Erythroblast (primary cell): Measurements from ENCODE around the gene XRCC4.

Source experiments
- GATA1 ChIP-seq: IDR thresholded peaks from 2 replicates; pipeline ENCODE4 v1.6.1; 2011; ENCODE audit warnings: low read depth, mild to moderate bottlenecking, control low read depth, low read length, moderate library complexity
- POLR2A ChIP-seq: IDR thresholded peaks from 2 replicates; pipeline ENCODE4 v1.6.1; 2011; ENCODE audit warnings: mild to moderate bottlenecking, low read length

DNA sequence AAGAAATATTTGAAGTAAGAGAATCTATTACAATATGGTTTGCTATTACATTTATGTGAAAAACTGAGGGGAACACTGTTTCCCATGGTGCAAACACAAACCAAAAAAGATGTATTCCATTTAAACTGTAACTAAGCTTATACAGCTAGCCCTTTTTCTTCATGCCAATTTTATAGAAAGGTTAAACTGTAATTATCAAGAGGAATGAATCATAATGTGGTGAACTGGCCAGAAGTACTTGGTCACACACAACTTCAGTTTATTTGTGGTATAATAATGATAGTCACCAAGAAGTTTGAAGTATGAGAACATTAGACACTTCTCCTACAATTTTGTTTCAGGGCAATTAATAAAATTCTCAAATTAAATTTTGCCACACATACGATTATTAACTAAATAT is 177.9 kb downstream of the XRCC4 start:
- TF ChIP-seq POLR2A: no peak
- no peak for TF ChIP-seq GATA1
